Measurements from ENCODE around the gene THRSP. TPM values are rescaled to one million over a fixed set of nuclear protein-coding genes. Genes with fewer than 3 reads are reported as not detected.

THRSP gene
- total RNA-seq, 1 experiment from 2014 or later, result 0.72 TPM

GRCh38 chr11:78069465-78069864, 5.8 kb downstream of the THRSP start:
- no peak overlapping the region for H3K27ac ChIP-seq
- BruUV-seq (replicated peaks), result no TSS peak
- H3K4me2 ChIP-seq, result no peak overlapping the region
- CTCF ChIA-PET, result no interaction called here
- H2AFZ ChIP-seq, result no peak overlapping the region
- no peak for DNase-seq
- H3K79me2 ChIP-seq (ENCODE audit: low read depth), result peaks cover 18% of the 10 kb centered on the region
- no peak overlapping the region for H3K4me3 ChIP-seq
- H4K20me1 ChIP-seq (ENCODE audit: insufficient read depth), result peaks cover 4% of the 10 kb centered on the region; the same call in 1 of the 2 replicates
- no peaks in the 10 kb centered on the region for H3K27me3 ChIP-seq (ENCODE audit: insufficient read depth, low read depth)
- no peaks in the 10 kb centered on the region for H3K9me2 ChIP-seq (ENCODE audit: insufficient read depth)
- intact Hi-C loops (cut with micrococcal nuclease; ENCODE audit: unreplicated experiment), result no loop called here
- POLR2A ChIA-PET (ENCODE audit: unreplicated experiment), result no interaction called here
- peaks cover 42% of the 10 kb centered on the region for H3K36me3 ChIP-seq (ENCODE audit: low read depth)
- TF ChIP-seq EZH2 (IDR thresholded peaks at IDR 0.05; ENCODE audit: low read depth), result no peak
- no peak for TF ChIP-seq CTCF (conservative IDR thresholded peaks at IDR 0.05)
- no peaks in the 10 kb centered on the region for H3K4me1 ChIP-seq (replicated peaks; ENCODE audit: insufficient read depth)
- no peaks in the 10 kb centered on the region for H3F3A ChIP-seq (ENCODE audit: insufficient read depth, low read depth)
- no peaks in the 10 kb centered on the region for H3K9me3 ChIP-seq (ENCODE audit: insufficient read depth, low read depth)

- POLR2A ChIA-PET (ENCODE audit: unreplicated experiment), result no interaction called here
These were observed 7.0 kb downstream of the THRSP start for GRCh38 chr11:78070621-78071020.

GRCh38 chr11:78071717-78072116, 8.1 kb downstream of the THRSP start:
- H3K27ac ChIP-seq, result no peak overlapping the region
- peaks cover 26% of the 10 kb centered on the region for H4K20me1 ChIP-seq (ENCODE audit: insufficient read depth)
- H3K4me3 ChIP-seq, result no peak overlapping the region
- intact Hi-C loops (cut with micrococcal nuclease; ENCODE audit: unreplicated experiment), result no loop called here
- H3K79me2 ChIP-seq (ENCODE audit: low read depth), result peaks cover 41% of the 10 kb centered on the region
- H3K9me3 ChIP-seq (ENCODE audit: insufficient read depth, low read depth), result no peaks in the 10 kb centered on the region
- no peaks in the 10 kb centered on the region; the same call in 1 of the 2 replicates for H3F3A ChIP-seq (ENCODE audit: insufficient read depth, low read depth)
- ChIA-PET POLR2A (ENCODE audit: unreplicated experiment) (no interaction called here), CTCF (no interaction called here)
- BruUV-seq (replicated peaks), result no TSS peak
- peaks cover 57% of the 10 kb centered on the region for H3K36me3 ChIP-seq (ENCODE audit: low read depth)
- H3K4me1 ChIP-seq (replicated peaks; ENCODE audit: insufficient read depth), result peaks cover 13% of the 10 kb centered on the region
- H3K4me2 ChIP-seq, result no peak overlapping the region
- no peak for DNase-seq
- H3K9me2 ChIP-seq (ENCODE audit: insufficient read depth), result no peaks in the 10 kb centered on the region
- H2AFZ ChIP-seq, result no peak overlapping the region
- no peaks in the 10 kb centered on the region for H3K27me3 ChIP-seq (ENCODE audit: insufficient read depth, low read depth)
- TF ChIP-seq CTCF (conservative IDR thresholded peaks at IDR 0.05) (no peak), EZH2 (IDR thresholded peaks at IDR 0.05; ENCODE audit: low read depth) (no peak)

More at GRCh38 chr11:78070621-78071020, 7.0 kb downstream of the THRSP start:
- H3K27ac ChIP-seq, result no peak overlapping the region
- no peaks in the 10 kb centered on the region for H3K27me3 ChIP-seq (ENCODE audit: insufficient read depth, low read depth)
- no peak for DNase-seq
- H3K36me3 ChIP-seq (ENCODE audit: low read depth), result peaks cover 54% of the 10 kb centered on the region
- H2AFZ ChIP-seq, result no peak overlapping the region
- H3K4me1 ChIP-seq (replicated peaks; ENCODE audit: insufficient read depth), result peaks cover 9% of the 10 kb centered on the region; the same call in 1 of the 2 replicates
- H3F3A ChIP-seq (ENCODE audit: insufficient read depth, low read depth), result no peaks in the 10 kb centered on the region; the same call in 1 of the 2 replicates
- no peaks in the 10 kb centered on the region for H3K9me2 ChIP-seq (ENCODE audit: insufficient read depth)
- peaks cover 30% of the 10 kb centered on the region for H3K79me2 ChIP-seq (ENCODE audit: low read depth)
- no TSS peak for BruUV-seq (replicated peaks)
- no peak overlapping the region for H3K4me2 ChIP-seq
- H4K20me1 ChIP-seq (ENCODE audit: insufficient read depth), result peaks cover 15% of the 10 kb centered on the region
- intact Hi-C loops (cut with micrococcal nuclease; ENCODE audit: unreplicated experiment), result no loop called here
- CTCF ChIA-PET, result no interaction called here
- no peak overlapping the region for H3K4me3 ChIP-seq
- H3K9me3 ChIP-seq (ENCODE audit: insufficient read depth, low read depth), result no peaks in the 10 kb centered on the region
- TF ChIP-seq EZH2 (IDR thresholded peaks at IDR 0.05; ENCODE audit: low read depth) (no peak), CTCF (conservative IDR thresholded peaks at IDR 0.05) (no peak)

Measured in PC-9 (cell line).